H7 (cell line): Measurements from ENCODE around the gene HDAC1. TPM values are rescaled to one million over a fixed set of nuclear protein-coding genes. Genes with fewer than 3 reads are reported as not detected.

Source experiments
- DNase-seq: peaks from one replicate; pipeline ENCODE4 v3.0.0; 2012
- H3K27me3 ChIP-seq: 2 replicates; pipeline ENCODE4 v1.6.0; 2011; ENCODE audit warnings: mild to moderate bottlenecking, low read length; ENCODE audit not compliant: control insufficient read depth, insufficient read depth
- H3K36me3 ChIP-seq: replicated peaks from 2 replicates; pipeline ENCODE4 v1.5.1; 2011; ENCODE audit warnings: low read length; ENCODE audit not compliant: control insufficient read depth, insufficient read depth
- H3K4me3 ChIP-seq: 2 replicates; pipeline ENCODE4 v1.5.1; 2011; ENCODE audit warnings: low read depth, mild to moderate bottlenecking, control low read depth, low read length, moderate library complexity; ENCODE audit not compliant: insufficient read depth
- total RNA-seq: library from RNA; depleted of rRNA; stranded (reverse); fragments of >200 nt; shearing (Covaris generic); gene quantifications from 2 replicates; pipeline ENCODE4 v1.2.3, GENCODE V29; 2014

The HDAC1 gene
- total RNA-seq, 1 experiment from 2014 or later, result 133 TPM

DNA sequence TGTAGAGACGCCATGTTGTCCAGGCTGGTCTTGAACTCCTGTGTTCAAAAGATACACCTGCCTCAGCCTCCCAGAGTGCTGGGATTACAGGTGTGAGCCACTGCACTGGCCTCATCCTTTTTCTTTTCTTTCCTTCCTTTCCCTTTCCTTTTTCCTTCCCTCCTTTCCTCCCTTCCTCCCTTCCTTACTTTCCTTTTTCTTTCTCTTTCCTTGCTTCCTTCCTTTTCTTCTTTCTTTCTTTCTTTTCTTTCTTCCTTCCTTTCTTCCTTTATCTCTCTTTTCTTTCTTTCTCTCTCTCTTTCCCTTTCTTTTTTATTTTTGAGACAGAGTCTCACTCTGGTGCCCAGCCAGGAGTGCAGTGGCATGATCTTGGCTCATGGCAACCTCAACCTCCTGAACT is 64.6 kb downstream of the HDAC1 start:
- no peak overlapping the region for H3K4me3 ChIP-seq
- H3K36me3 ChIP-seq, result no peaks in the 10 kb centered on the region; the same call in 1 of the 2 replicates

GRCh38 chr1:32357614-32358013 is 65.7 kb downstream of the HDAC1 start:
- no peak for DNase-seq
- H3K27me3 ChIP-seq, result peaks cover 23% of the 10 kb centered on the region
- no peak overlapping the region for H3K4me3 ChIP-seq
- H3K36me3 ChIP-seq, result no peaks in the 10 kb centered on the region; the same call in 1 of the 2 replicates

More for the DNA sequence above, 64.6 kb downstream of the HDAC1 start:
- peaks cover 12% of the 10 kb centered on the region for H3K27me3 ChIP-seq
- no peak for DNase-seq

- H3K36me3 ChIP-seq, result no peaks in the 10 kb centered on the region; the same call in 1 of the 2 replicates
- no peak overlapping the region for H3K4me3 ChIP-seq
- no peak for DNase-seq
- H3K27me3 ChIP-seq, result peaks cover 23% of the 10 kb centered on the region
Observed at GRCh38 chr1:32358435-32358834, 66.6 kb downstream of the HDAC1 start.

DNA sequence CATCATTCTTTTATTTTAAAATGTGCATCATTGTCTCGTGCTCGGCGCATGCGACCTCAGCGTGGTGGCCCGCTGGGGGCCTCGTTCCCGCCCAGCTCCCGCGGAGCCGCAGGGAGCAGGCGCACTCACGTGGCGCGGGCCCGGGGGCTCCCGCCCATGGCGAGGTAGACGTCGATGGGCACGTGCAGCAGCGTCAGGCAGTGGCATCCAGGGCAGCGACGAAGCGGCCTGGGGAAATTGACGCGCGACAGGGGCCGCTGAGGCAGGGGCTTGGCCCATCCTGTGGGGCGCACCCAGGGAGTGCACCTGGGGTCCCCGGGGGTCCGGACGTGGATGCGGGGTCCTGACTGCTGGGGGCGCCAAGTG is 69.4 kb downstream of the HDAC1 start:
- Histone ChIP-seq H3K27me3 (peaks cover 23% of the 10 kb centered on the region), H3K36me3 (peaks cover 9% of the 10 kb centered on the region), H3K4me3 (peak overlapping the region; percentile 45)
- DNase-seq, result peak; percentile 82

GRCh38 chr1:32361674-32362473 is 70.0 kb downstream of the HDAC1 start:
- peaks cover 23% of the 10 kb centered on the region for H3K27me3 ChIP-seq
- peak overlapping the region; percentile 45 for H3K4me3 ChIP-seq
- peaks cover 10% of the 10 kb centered on the region for H3K36me3 ChIP-seq
- DNase-seq, result peak; percentile 91

GRCh38 chr1:32362474-32363313 is 70.8 kb downstream of the HDAC1 start, which contains the start of the genes FAM229A and TSSK3:
Gene FAM229A, minus strand, starts transcription at chr1:32362485. Its CDS starts 394 bp downstream, at chr1:32362091.
Gene TSSK3, plus strand, starts transcription at chr1:32362539. Its CDS starts 163 bp downstream, at chr1:32362702.
- H3K36me3 ChIP-seq, result peaks cover 15% of the 10 kb centered on the region
- no peak for DNase-seq
- peak within 1 kb of the TSS; percentile 45 for H3K4me3 ChIP-seq
- H3K27me3 ChIP-seq, result peaks cover 23% of the 10 kb centered on the region

DNA sequence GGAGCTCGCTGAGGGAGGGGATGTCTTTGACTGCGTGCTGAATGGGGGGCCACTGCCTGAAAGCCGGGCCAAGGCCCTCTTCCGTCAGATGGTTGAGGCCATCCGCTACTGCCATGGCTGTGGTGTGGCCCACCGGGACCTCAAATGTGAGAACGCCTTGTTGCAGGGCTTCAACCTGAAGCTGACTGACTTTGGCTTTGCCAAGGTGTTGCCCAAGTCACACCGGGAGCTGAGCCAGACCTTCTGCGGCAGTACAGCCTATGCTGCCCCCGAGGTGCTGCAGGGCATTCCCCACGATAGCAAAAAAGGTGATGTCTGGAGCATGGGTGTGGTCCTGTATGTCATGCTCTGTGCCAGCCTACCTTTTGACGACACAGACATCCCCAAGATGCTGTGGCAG is 71.8 kb downstream of the HDAC1 start:
- peaks cover 23% of the 10 kb centered on the region for H3K27me3 ChIP-seq
- H3K4me3 ChIP-seq, result no peak overlapping the region
- no peak for DNase-seq
- H3K36me3 ChIP-seq, result peaks cover 20% of the 10 kb centered on the region

- no peak for DNase-seq
- no peak overlapping the region for H3K4me3 ChIP-seq
- peaks cover 23% of the 10 kb centered on the region for H3K27me3 ChIP-seq
- H3K36me3 ChIP-seq, result peaks cover 20% of the 10 kb centered on the region
Observed at GRCh38 chr1:32364836-32365235, 73.0 kb downstream of the HDAC1 start.

GRCh38 chr1:32365445-32365844 is 73.6 kb downstream of the HDAC1 start:
- Histone ChIP-seq H3K27me3 (peaks cover 21% of the 10 kb centered on the region), H3K36me3 (peaks cover 20% of the 10 kb centered on the region), H3K4me3 (no peak overlapping the region)
- DNase-seq, result no peak

DNA sequence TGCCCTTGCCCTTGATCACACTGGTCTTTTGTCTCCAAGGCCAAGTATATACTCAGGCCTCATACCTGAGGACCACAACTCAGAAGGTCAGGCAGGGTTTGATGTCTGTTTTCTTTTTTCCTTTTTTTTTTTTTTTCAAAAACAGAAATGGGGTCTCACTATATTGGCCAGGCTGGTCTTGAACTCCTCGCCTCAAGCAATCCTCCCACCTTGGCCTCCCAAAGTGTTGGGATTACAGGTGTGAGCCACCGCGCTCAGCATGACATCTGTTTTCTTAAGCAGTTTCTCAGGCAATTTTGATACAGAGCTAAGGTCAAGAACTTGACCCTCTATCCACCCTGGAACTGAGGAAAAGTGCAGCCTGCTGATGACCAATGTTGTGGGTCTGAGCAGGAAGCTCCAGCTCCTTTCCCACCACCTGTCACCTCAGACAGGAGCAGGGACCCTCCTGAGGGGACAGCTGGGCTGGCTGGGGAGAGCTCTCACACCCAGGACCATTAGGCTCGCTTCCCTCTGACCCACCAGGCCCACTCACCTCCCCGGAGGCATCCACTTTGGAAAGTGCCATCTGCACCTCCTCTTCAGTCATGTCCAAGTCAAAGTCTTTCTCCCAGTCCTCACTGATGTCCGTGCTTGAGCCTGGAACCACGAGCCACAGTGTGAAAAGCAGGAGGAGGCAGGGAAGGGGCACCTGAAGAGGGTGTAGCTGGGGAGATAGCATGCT is 76.2 kb downstream of the HDAC1 start:
- DNase-seq, result no peak
- Histone ChIP-seq H3K27me3 (no peaks in the 10 kb centered on the region), H3K4me3 (no peak overlapping the region), H3K36me3 (peaks cover 25% of the 10 kb centered on the region)

DNA sequence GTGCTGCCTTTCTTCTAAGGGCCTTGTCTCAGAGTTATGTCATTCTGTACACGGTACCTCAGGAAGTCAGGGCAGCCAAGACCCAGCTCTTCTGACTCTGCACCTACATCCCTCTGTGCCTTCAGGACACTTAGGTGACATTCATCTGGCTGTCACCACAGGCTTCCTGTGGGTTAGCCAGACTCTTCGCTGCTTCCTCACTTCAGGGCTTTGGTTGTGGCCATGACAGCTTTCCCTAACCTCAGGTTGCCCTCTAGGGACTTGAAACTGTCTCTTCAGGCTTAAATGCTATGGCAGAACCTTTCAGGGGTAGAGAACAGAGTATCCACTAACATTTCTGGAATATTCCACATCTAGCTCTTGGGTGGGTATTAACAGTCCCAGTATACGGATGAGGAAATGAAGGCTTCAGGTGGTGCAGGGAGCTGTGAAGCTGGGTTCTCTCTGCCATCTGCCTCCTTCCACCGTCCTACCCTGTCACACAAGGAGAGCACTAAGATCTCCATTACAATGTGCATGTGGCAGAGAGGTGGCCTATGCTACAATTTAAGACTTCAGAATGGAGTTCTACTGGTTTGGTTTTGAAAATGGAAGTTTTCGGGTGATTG is 80.4 kb downstream of the HDAC1 start:
- H3K36me3 ChIP-seq, result peaks cover 28% of the 10 kb centered on the region
- DNase-seq, result no peak

GRCh38 chr1:32373996-32374592 is 82.2 kb downstream of the HDAC1 start:
- no peak for DNase-seq
- Histone ChIP-seq H3K4me3 (no peak overlapping the region), H3K27me3 (no peaks in the 10 kb centered on the region), H3K36me3 (peaks cover 33% of the 10 kb centered on the region)

More for the DNA sequence above, 80.4 kb downstream of the HDAC1 start:
- Histone ChIP-seq H3K4me3 (no peak overlapping the region), H3K27me3 (no peaks in the 10 kb centered on the region)

- no peak for DNase-seq
- Histone ChIP-seq H3K27me3 (no peaks in the 10 kb centered on the region), H3K4me3 (no peak overlapping the region), H3K36me3 (peaks cover 42% of the 10 kb centered on the region)
Observed at GRCh38 chr1:32376199-32376598, 84.3 kb downstream of the HDAC1 start.
